GM18520 (cell line): ENCODE data around the gene ADAM15.
A peak's percentile ranks its signal among the peaks of the same experiment; 100 is the strongest.

Experiments
- ATAC-seq: cut with Tn5 transposase; IDR thresholded peaks from one replicate; pipeline ENCODE4 v1.9.1; 2021; ENCODE audit not compliant: unreplicated experiment

ADAM15 gene

DNA sequence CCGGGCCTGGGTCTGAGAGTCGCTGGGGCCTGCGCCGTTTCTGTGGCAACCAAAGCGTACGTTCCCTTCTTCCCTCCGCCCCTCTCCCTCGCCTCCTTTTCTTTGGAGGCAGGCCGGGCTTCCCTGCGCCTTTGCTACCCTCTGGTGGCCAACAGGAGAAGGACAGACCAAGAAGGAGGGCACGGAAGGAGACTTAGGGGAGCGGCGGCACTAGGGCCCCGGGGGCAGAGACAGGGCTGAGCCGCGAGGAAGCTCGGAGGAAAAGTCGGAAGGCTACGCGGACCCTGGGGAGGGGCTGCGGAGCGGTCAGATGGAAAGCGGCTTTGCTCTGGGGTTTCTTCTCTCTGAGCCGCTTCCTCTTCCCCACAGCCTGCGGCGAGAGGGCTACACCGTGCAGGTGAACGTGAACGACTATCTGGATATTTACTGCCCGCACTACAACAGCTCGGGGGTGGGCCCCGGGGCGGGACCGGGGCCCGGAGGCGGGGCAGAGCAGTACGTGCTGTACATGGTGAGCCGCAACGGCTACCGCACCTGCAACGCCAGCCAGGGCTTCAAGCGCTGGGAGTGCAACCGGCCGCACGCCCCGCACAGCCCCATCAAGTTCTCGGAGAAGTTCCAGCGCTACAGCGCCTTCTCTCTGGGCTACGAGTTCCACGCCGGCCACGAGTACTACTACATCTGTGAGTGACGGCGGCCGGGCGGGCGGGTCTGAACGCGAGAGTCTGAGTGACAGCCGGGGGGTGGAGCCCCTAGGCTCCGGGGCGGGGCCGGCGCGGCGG lies 33.8 kb downstream of the ADAM15 start:
- ATAC-seq: peak; percentile 65

DNA sequence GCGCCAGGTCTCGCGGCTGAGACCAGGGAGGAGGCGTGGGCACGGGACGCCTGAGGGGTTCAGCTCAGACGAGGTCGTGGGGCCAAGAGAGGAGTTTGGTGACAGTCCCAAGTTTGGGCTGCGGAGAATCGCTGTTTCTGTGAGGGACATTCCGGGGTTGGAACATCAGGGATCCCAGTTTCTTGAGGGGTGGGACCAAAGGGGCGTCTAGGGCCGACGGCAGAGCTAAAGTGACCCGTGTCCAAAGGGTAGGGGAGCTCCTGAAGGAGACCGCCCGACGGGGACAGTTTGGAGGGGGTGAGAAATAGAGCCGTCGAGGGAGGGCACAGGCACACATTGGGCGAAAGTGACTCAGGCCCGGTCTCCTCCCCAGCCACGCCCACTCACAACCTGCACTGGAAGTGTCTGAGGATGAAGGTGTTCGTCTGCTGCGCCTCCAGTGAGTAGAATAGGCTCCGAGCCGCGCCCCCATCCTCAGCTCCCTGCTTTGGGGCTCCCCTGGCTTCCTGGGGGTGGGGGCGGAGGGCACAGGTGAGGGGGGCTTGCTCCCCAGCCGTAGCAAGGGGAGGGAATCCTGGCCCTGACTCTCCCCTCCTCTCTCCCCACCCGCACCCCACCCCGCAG lies 34.5 kb downstream of the ADAM15 start:
- ATAC-seq: no peak

DNA sequence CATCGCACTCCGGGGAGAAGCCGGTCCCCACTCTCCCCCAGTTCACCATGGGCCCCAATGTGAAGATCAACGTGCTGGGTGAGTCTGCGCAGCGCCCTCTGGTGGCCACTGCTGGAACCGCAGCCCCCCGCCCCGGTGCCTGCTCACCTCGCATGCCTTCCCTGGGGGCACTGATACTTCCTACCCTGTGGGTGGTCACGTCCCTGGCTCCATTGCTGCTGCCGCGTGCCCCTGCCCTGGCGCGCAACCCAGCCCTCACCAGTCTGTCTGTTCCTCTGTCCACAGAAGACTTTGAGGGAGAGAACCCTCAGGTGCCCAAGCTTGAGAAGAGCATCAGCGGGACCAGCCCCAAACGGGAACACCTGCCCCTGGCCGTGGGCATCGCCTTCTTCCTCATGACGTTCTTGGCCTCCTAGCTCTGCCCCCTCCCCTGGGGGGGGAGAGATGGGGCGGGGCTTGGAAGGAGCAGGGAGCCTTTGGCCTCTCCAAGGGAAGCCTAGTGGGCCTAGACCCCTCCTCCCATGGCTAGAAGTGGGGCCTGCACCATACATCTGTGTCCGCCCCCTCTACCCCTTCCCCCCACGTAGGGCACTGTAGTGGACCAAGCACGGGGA lies 35.1 kb downstream of the ADAM15 start:
- ATAC-seq: no peak

DNA sequence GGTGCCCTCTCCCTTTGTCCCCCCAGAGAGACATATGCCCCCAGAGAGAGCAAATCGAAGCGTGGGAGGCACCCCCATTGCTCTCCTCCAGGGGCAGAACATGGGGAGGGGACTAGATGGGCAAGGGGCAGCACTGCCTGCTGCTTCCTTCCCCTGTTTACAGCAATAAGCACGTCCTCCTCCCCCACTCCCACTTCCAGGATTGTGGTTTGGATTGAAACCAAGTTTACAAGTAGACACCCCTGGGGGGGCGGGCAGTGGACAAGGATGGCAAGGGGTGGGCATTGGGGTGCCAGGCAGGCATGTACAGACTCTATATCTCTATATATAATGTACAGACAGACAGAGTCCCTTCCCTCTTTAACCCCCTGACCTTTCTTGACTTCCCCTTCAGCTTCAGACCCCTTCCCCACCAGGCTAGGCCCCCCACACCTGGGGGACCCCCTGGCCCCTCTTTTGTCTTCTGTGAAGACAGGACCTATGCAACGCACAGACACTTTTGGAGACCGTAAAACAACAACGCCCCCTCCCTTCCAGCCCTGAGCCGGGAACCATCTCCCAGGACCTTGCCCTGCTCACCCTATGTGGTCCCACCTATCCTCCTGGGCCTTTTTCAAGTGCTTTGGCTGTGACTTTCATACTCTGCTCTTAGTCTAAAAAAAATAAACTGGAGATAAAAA lies 35.9 kb downstream of the ADAM15 start:
- ATAC-seq: no peak

DNA sequence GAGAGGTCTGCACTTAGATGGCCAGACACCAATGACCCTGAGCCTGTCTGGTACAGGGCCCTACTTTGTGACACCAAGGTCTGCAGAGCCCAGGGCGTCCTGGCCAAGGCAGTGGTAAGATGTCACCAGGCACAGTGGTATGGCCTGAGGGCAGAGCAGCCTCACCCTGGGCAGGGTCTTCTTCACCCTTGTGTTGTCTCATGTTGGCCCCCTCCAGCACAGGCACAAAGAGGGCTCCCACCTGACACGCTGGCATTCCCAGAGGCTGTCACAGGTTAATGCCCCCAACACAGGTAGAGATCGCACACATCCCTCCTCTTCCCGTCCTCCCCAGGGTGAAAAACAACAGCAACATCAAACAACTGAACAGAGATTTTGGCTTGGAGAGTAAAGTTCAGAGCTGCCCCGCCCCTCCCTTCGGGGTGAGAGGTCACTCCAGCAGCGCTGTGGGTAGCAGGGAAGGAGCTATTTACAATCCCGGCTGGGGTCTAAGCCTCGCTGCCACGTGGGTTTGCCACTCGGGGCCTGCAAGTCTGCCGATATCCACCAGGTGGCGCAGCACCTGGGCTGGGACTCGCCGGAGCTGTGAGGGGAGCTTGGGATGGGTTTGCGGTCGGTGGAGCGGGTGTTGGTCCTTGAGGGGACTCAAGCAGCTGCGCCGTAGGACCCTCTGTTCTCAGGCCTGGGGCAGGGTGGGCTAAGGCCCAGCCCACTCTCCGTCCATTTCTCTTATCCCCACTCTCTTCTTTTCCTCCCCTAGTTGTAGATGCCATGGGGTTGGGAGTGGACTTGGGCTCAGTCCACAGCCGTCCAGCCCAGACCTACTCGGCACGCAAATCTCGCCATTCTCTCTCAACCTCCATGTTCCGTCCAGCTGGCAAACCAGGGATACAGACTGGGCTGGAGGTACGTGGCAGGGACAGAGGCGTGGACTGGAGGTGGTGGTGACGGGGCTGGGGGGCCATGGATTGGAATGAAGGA lies 40.2 kb downstream of the ADAM15 start:
- no peak for ATAC-seq

DNA sequence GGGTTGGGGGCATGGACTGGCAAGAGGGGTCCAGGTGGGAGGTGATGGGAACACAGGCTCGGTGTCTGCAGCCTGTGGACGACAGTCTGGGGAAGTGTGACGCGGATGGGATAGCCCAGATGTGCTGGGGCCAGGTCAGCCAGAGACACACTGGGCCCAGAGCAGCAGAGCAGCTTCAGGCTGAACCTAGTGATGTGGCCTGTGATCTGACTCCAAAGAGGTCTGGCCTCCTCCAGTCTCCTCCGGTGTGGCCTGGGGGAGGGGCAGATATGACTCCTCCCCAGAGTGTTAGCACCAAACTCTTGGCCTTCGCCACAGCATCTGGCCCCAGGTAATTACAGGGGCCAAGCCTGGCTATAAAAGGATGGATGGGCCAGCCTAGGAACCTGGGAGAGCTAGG lies 41.0 kb downstream of the ADAM15 start:
- no peak for ATAC-seq

DNA sequence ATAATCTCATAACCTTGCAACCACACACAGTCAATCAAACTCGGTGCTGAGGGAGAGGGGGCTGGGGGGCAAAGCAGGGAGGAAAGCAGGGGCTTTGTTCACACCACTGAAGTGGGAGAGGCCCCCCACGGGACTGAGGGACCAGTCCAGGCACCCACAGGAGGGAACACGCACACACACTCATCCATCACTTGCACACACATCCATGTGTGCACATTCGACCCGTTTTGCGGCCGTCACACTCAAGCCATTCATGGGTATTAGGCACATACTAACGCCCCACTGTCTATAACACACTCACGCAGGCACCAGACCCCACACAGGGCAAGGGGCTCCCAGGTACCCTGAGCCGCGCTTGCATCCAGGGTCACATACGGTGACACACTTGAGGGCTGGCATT lies 41.5 kb downstream of the ADAM15 start:
- ATAC-seq: no peak

DNA sequence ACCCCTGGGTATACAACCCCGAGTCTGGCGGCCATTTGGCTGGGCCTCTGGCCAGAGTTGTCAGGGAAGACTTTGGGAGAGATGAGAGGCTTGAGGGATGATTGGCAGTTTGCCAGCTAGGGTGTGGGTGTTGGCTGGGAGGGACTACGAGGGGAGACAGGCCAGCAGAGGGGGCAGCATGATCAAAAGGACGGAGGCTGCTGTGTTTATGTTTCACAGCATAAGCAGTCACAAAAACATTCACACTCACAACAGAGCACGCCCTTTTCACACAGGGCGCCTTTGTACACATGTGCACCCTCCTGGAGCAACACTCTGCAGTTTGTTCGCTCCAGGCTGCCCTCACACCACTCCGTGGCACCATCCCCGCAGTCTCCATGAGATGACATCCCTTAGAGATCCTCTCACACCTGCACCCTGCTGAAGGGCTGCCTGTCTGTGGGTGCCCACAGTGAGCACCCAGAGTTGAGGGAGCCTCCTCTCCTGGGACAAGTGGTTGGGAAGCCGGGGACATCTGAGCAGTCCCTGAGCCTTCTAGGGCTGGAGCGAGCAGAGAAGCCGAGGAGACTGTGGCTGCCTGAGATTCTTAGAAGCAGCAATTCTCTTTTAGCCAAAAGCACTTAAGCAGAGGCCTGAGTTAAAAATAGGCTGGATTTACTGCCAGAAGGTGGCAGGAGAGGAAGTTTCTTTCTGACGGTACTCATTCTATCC lies 43.0 kb downstream of the ADAM15 start:
- ATAC-seq: no peak

DNA sequence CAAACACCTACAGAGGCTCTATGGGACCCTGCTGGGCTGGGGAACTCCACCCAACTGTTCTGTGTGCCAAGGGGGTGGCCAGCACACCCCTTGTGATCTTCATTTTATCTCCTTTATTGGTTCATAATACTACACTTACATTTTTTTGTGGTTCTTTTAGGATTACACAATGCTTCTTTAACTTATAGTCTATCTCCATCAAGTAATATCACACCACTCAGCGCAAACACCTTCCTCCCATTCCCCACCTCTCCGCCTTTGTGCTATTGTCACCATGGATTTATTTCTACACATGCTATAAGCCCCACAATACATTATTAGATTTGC lies 43.5 kb downstream of the ADAM15 start:
- ATAC-seq: no peak

DNA sequence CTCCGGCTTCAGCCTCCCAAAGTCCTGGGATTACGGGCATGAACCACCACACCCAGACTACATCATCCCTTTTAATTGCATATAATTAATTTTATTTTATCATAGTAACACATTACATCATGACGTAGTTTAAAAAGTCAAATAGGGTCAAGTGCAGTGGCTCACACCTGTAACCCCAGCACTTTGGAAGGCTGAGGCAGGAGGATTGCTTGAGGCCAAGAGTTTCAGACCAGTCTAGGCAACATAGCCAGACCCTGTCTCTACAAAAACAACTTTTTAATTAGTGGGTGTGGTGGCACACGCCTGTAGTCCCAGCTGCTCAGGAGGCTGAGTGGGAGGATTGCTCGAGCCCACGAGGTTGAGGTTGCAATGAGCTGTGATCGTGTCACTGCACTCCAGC lies 48.2 kb downstream of the ADAM15 start:
- ATAC-seq: no peak

DNA sequence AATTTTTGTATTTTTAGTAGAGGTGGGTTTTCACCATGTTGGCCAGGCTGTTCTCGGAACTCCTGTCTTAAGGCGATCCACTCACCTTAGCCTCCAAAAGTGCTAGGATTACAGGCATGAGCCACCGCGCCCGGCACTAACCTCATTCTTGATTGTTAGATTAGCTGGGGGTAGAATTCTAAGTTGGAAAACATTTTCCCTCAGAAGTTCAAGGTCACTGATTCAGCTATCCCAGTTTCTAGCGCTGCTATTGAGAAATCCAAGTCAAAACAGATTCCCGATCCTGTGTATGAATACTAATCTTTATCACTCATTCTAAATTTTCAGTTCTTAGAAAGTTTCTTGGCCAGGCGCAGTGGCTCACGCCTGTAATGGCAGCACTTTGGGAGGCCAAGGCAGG lies 52.2 kb downstream of the ADAM15 start:
- no peak for ATAC-seq

DNA sequence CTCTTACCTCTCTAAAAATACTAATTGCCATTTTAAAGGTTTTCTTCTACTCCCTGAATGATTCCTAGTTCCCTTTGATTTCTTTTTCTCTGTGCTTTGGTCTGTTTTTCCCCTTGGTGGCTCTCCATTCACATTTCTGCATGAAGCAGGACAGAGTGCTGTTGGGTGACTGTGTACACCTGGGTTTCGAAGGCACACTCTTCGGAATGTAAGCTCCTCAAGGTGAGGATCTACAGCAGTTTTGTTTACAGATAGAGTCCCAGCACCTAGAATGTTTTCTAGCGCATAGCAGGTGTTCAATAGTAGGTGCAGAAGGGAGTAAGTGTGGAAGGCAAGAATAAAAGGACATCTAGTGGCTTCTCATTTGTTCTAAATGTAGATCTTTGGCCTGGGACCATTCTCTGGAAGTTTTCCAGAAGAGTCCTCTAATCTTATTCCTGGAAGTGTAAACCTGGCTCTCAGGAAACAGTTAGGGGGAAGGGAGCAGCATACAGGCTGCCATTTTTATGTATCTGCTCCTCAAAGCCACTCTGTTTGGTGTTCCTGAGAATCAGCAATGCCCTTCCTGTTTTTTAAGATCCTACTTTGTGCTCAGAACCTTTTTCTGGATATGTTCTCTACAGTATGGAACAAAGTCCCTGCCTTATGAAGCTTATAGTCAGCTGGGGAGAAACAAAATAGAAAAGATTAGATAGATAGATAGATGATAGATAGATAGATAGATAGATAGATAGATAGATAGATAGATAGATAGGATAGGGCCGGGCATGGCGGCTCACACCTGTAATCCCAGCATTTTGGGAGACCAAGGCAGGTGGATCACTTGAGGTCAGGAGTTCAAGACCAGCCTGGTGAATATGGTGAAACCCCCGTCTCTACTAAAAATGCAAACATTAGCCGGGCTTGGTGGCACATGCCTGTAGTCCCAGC lies 53.8 kb downstream of the ADAM15 start:
- no peak for ATAC-seq

DNA sequence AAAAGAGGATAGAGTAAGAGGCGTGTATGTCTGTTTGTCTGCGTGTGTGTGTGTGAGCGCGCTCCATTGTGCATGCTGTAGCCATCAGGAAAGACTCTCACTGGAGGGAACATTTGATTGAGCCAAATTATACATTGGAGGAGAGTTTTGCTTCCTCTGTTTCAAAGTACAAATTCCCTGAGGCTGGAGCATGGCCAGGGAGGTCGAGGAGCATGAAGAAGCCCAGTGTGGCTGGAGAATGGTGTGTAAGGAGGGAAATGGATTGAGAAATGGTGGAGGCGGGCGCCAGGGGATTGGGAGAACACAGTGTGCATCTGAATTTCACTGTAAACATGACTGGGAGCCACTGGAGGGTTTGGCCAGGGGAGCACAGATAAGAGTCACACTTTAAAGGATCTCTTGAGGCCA lies 54.5 kb downstream of the ADAM15 start:
- ATAC-seq: no peak

DNA sequence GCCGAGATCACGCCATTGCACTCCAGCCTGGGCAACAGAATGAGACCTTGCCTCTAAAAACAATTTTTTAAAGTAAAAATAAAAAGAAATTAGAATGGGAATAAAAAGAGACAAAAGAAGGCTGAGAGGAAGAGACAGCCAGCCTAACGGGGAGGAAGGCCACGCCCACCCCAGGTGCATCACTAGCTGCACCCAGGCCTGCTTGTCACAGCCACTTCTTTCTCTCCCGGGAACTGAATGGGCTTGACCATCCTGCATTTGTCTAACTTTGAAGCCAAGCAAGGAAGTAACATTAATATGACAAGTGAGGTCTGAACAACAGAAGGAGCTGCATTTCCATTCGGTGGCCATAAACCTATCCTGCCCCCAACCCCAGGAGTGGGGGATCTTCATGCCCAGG lies 55.7 kb downstream of the ADAM15 start:
- ATAC-seq: no peak

DNA sequence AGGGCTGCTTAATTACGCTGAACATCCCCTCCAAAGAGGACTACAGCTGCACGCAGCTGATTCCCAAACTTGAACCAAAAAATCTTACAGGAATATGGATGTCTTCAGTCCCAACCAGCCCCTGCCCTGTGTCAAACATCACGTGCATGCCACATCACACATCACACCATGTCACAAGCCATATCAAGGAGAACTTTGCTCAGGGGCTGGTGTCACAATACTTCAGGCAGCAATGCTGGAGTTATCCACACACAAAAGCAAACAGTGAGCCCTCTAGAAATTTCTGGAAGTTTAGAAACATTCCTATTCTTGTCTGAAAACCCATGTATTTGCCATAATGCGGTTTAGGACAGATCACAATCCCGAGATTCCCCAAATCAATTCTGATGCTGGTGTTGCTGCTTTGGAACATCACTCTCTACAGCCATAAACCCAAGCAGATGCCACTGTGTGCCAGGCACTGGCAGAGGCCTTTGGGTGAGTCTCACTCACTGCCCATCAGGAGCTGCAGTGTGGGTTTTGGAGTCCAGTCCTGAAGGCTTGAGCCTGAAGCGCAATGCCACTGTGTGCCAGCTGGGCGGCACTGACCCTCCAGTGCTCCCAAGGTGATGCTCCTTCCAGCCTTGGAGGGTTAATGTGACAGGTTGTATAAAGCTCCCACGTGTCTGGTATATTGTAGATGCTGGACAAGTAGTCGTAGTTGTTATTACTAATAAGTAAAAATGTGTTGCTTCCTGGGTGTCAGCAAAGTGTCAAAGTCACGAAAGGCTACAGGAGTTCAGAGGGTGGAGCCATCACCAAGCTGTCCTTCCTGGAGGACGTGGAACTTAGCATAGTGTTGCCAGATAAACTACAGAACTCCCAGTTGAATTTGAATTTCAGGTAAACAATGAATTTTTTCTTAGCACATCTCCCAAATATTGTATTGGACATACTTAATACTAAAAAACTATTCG lies 56.5 kb downstream of the ADAM15 start:
- no peak for ATAC-seq

DNA sequence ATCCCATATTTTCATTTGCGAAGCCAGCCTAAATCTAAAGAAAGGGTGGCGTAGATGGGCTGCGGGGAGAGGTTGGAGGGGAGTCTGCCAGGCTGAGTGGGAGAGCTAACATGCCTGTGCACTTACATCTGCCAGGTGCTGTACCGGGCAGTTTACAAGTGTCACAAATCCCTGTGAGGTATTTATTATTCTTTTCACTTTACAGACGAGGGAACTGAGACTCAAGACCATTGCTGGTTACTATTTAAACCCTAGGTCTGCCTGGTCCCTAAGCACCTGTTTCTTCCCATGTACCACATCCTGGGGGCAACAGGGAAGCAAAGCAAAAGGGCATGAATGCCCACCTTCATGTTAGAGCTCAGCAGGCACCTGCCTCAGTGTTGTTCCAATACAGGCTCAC lies 57.2 kb downstream of the ADAM15 start:
- no peak for ATAC-seq

DNA sequence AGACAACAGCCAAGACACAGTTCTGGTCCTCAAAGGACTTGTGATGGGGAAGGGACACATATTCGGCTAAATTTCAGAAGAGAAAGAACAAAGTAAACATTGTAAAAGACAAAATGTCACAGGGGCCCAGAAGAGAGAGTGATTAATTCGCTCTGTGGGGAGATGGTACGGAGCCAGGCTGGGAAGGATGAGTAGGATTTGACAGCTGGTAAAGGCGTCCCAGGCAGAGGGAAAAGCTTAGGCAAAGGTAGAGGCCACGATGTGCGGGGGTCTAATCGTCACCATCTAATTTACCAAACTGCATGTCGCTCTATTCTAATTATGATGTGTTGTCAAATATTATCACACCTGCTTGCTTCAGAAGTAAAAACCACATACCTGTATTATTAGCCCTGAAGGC lies 59.3 kb downstream of the ADAM15 start:
- ATAC-seq: no peak

DNA sequence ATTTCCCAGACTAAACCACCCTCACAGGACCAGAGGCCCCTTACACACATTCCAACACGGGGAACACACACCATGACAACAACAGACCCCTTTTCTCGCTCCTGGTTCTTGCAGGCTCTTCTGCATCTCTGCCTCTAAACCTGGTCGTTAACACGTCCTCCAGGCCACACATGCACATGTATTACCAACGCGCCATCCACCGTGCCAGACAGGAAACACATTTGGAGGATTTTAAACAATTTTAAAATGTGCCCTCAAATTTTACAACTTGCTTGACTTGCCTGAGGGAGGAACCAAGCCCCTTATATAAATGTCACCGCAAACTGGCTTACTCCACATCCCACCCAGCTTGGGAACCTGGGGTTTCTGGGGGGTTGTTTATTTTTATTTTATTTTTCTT lies 59.7 kb downstream of the ADAM15 start:
- ATAC-seq: no peak
